Adipocyte (in vitro differentiated cells): ENCODE data around the gene TAB3.
"Not testable (repeated sequence)": the region's sequence is repeated elsewhere in the genome, so short reads cannot be mapped to it uniquely, and the experiment has no call there.

ENCODE experiments used
- DNase-seq: peaks from one replicate; pipeline ENCODE4 v3.0.0-alpha.2; 2015; ENCODE audit warnings: low read depth
- H3K27me3 ChIP-seq: replicated peaks from 2 replicates; pipeline ENCODE4 v1.7.0; 2013; ENCODE audit warnings: mild to moderate bottlenecking, low read length, moderate library complexity; ENCODE audit not compliant: control insufficient read depth, insufficient read depth
- H3K36me3 ChIP-seq: 2 replicates; pipeline ENCODE4 v1.7.0; 2013; ENCODE audit warnings: low read length, mild to moderate bottlenecking, moderate library complexity; ENCODE audit not compliant: control insufficient read depth, insufficient read depth, severe bottlenecking
- H3K4me1 ChIP-seq: 2 replicates; pipeline ENCODE4 v1.7.0; 2013; ENCODE audit warnings: mild to moderate bottlenecking, low read length, moderate library complexity; ENCODE audit not compliant: control insufficient read depth, insufficient read depth
- H3K4me3 ChIP-seq: 2 replicates; pipeline ENCODE4 v1.7.0; 2013; ENCODE audit warnings: mild to moderate bottlenecking, low read length, moderate library complexity
- H3K9ac ChIP-seq: 2 replicates; pipeline ENCODE4 v1.7.0; 2013; ENCODE audit warnings: mild to moderate bottlenecking, low read length, moderate library complexity
- H3K9me3 ChIP-seq: 2 replicates; pipeline ENCODE4 v1.7.0; 2013; ENCODE audit warnings: mild to moderate bottlenecking, low read length, moderate library complexity; ENCODE audit not compliant: control insufficient read depth

TAB3 gene

DNA sequence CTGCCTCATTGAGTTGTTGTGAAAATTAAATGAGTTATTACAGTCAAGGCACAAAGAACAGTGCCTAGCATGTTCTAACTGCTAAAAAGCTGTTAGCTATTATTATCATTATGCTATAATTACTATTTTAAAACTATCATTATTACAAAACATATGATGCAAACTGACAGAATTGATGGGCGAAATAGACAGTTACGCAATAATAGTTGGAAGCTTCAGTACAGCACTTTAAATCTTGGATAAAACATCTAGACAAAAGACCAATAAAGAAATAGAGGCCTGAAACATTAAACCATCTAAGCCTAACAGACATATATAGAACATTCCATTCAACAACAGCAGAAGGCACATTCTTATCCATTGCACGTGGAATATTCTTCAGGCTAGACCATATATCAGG lies 73.0 kb downstream of the TAB3 start:
- no peak for DNase-seq
- Histone ChIP-seq H3K9me3 (no peaks in the 10 kb centered on the region), H3K4me3 (no peak overlapping the region), H3K9ac (no peak overlapping the region), H3K27me3 (peaks cover 14% of the 10 kb centered on the region), H3K4me1 (peaks cover 3% of the 10 kb centered on the region), H3K36me3 (no peaks in the 10 kb centered on the region)

DNA sequence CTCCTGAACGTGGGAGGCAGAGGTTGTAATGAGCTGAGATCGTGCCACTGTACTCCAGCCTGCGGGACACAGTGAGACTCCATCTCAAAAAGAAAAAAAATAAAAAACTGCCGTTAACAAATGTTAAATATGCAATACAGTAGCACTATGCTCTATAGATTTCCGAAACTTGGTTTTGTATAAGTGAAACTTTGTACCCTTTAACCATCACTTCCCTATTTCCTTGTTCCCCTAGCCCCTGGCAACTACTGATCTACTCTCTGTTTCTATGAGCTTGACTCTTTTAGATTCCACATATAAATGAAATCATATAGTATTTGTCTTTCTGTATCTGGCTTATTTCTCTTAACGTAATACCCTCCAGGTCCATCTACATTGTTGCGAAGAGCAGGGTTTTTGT lies 74.1 kb downstream of the TAB3 start:
- Histone ChIP-seq H3K9me3 (no peaks in the 10 kb centered on the region), H3K4me3 (no peak overlapping the region), H3K27me3 (peaks cover 12% of the 10 kb centered on the region), H3K9ac (no peak overlapping the region), H3K36me3 (no peaks in the 10 kb centered on the region), H3K4me1 (peaks cover 3% of the 10 kb centered on the region)
- DNase-seq = no peak

DNA sequence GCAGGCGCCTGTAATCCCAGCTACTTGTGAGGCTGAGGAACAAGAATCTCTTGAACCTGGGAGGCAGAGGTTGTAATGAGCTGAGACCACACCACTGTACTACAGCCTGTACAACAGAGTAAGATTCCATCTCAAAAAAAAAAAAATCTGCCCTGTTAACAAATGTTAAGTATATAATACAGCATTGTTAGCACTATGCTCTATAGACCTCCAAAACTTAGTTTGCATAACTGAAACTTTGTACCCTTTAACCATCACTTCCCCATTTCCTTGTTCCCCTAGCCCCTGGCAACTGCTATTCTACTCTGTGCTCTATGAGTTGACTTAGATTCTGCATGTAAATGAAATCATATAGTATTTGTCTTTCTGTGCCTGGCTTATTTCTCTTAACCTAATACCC lies 76.7 kb downstream of the TAB3 start:
- no peak overlapping the region for H3K4me3 ChIP-seq
- H3K36me3 ChIP-seq = no peaks in the 10 kb centered on the region
- H3K9ac ChIP-seq = no peak overlapping the region
- no peaks in the 10 kb centered on the region for H3K9me3 ChIP-seq
- peaks cover 3% of the 10 kb centered on the region for H3K4me1 ChIP-seq
- peaks cover 24% of the 10 kb centered on the region for H3K27me3 ChIP-seq
- DNase-seq = no peak

DNA sequence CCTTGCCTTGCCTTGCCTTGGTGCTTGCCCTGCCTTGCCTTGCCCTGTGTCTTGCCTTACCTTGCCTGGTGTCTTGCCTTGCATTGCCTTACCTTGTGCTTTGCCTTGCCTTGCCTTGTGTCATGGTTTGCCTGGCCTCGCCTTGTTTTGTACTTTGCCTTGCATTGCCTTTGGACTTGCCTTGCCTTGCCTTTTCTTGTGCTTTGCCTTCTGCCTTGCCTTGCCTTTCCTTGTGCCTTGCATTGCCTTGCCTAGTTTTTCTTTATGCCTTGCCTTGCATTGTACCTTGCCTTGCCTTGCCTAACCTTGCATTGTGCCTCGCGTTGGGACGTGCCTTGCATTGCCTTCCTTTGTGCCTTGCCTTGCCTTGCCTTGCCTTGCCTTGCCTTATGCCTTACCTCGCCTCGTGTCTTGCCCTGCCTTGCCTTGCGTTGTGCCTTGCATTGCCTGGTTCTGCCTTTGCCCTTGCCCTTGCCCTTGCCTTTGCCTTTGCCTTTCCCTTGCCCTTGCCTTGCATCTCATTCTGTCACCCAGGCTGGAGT lies 82.8 kb downstream of the TAB3 start:
- Histone ChIP-seq H3K27me3 (peaks cover 14% of the 10 kb centered on the region), H3K9ac (no peak overlapping the region), H3K4me3 (no peak overlapping the region), H3K4me1 (no peaks in the 10 kb centered on the region), H3K36me3 (no peaks in the 10 kb centered on the region), H3K9me3 (peaks cover 10% of the 10 kb centered on the region)
- no peak for DNase-seq

DNA sequence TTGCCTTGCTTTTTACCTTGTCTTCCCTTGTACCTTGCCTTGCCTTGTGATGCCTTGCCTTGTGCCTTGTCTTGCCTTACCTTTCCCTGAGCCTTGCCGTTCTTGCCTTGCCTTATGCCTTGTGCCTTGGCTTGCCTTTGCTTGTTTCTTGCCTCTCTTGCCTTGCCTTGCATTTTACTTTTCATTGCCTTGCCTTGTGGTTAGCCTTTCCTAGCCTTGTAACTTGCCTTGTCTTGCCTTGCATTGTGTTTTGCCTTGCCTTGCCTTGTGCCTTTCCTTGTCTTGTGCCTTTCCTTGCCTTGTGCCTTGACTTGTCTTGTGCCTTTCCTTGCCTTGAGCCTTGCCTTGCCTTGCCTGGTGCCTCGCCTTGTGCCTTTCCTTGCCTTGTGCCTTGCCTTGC lies 84.6 kb downstream of the TAB3 start:
- peaks cover 16% of the 10 kb centered on the region for H3K9me3 ChIP-seq
- no peaks in the 10 kb centered on the region for H3K4me1 ChIP-seq
- no peak overlapping the region for H3K9ac ChIP-seq
- no peak overlapping the region for H3K4me3 ChIP-seq
- H3K27me3 ChIP-seq = peaks cover 13% of the 10 kb centered on the region
- H3K36me3 ChIP-seq = no peaks in the 10 kb centered on the region
- DNase-seq = no peak

DNA sequence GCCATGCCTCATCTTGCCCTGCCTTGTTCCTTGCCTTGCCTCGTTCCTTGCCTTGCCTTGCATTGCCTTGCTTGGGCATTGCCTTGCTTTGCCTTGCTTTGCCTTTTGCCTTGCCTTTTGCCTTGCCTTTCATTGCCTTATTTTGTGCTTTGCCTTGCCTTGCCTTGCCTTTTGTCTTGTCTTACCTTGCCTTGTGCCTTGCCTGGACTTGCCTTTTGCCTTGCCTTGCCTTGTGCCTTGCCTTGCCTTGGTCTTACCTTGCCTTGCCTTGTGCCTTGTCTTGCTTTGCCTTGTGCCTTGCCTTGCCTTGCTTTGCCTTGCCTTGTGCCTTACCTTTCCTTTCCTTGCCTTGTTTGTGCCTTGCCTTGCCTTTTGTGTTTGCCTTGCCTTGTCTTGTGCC lies 88.2 kb downstream of the TAB3 start:
- no peak overlapping the region for H3K9ac ChIP-seq
- DNase-seq = no peak
- no peaks in the 10 kb centered on the region for H3K27me3 ChIP-seq
- no peaks in the 10 kb centered on the region for H3K36me3 ChIP-seq
- H3K4me1 ChIP-seq = no peaks in the 10 kb centered on the region
- peaks cover 26% of the 10 kb centered on the region for H3K9me3 ChIP-seq
- no peak overlapping the region for H3K4me3 ChIP-seq

DNA sequence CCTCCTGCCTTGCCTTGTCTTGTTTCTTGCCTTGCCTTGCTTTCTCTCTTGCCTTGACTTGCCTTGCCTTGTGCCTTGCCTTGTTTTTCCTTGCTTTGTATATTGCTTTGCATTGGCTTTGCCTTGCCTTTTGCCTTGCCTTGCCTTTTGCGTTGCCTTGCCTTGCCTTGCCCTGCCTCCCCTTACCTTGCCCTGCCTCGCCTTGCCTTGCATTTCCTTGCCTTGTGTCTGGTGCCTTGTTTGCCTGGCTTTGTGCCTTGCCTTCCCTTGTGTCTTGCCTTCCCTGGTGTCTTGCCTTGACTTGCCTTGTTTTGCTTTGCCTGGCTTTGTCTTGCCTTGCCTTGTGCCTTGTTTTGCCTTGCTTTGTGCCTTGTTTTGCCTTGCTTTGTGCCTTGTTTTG lies 89.7 kb downstream of the TAB3 start:
- Histone ChIP-seq H3K4me3 (no peak overlapping the region), H3K36me3 (no peaks in the 10 kb centered on the region), H3K4me1 (no peaks in the 10 kb centered on the region), H3K9ac (no peak overlapping the region), H3K9me3 (peaks cover 26% of the 10 kb centered on the region), H3K27me3 (no peaks in the 10 kb centered on the region)
- DNase-seq = no peak

DNA sequence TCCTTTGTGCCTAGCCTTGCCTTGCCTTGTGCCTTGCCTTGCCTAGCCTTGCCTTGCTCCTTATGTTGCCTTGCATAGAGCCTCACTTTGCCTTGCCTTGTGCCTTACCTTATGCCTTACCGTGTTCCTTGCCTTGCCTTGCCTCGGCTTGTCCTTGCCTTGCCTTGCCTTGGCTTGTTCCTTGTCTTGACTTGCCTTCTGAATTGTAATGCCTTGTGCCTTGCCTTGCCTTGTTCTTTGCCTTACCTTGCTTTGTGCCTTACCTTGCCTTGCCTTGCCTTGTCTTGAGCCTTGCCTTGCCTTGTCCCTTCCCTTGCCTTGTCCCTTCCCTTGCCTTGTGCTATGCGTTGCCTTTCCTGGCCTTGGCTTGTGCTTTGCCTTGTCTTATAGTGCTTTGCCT lies 90.2 kb downstream of the TAB3 start:
- H3K9me3 ChIP-seq = peaks cover 25% of the 10 kb centered on the region
- H3K9ac ChIP-seq = no peak overlapping the region
- H3K27me3 ChIP-seq = no peaks in the 10 kb centered on the region
- no peak overlapping the region for H3K4me3 ChIP-seq
- H3K4me1 ChIP-seq = no peaks in the 10 kb centered on the region
- DNase-seq = no peak
- no peaks in the 10 kb centered on the region for H3K36me3 ChIP-seq

DNA sequence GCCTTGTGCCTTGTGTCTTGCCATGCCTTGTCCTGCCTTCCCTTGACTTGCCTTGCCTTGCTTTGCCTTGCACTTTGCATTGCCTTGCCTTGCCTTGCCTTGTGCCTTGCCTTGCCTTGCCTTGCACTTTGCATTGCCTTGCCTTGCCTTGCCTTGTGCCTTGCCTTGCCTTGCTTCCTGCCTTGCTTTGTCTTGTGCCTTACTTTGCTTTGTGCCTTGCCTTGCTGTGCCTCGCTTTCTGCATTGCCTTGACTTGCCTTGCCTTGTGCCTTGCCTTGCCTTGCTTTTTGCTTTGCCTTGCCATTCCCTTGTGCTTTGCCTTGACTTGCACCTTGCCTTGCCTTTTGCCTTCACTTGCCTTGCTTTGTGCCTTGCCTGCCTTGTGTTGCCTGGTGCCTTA lies 91.8 kb downstream of the TAB3 start:
- not testable (repeated sequence) for H3K4me1 ChIP-seq, DNase-seq, H3K9ac ChIP-seq, H3K4me3 ChIP-seq, H3K36me3 ChIP-seq, H3K27me3 ChIP-seq
- H3K9me3 ChIP-seq = peaks cover 17% of the 10 kb centered on the region

DNA sequence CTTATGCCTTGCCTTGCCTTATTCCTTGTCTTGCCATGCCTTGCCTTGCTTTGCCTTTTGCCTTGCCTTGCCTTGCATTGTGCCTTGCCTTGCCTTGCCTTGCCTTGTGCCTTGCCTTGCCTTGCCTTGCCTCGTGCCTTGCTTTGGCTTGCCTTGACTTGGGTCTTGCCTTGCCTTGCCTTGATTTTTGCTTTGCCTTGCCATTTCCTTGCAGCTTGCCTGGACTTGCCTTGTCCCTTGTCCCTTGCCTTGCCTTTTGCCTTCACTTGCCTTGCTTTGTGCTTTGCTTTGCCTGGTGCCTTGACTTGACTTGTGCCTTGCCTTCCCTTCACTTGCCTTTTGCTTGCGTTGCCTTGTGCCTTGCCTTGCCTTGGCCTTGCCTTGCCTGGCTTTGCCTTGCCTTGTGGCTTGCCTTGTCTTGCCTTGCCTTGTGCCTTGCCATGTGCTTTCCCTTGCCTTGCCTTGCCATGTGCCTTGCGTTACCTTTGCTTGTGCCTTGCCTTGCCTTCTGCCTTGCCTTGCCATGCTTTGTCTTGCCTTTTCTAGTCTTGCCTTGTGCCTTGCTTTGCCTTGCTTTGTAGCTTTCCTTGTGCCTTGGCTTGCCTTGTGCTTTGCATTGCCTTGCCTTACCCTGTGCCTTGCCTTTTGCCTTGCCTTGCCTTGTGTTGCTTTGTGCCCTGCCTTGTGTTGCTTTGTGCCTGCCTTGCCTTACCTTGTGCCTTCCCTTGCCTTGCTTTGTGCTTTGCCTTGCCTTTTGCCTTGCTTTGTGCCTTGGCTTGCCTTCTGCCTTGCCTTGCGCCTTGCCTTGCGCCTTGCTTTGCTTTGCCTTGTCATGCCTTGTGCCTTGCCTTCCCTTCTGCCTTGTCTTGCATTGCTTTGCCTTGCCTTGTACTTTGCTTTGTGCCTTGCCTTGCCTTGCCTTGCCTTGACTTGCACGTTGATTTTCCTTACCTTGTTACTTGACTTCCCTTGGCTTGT lies 92.8 kb downstream of the TAB3 start:
- Histone ChIP-seq H3K36me3 (no peaks in the 10 kb centered on the region), H3K9ac (no peak overlapping the region), H3K27me3 (no peaks in the 10 kb centered on the region), H3K9me3 (peaks cover 16% of the 10 kb centered on the region), H3K4me1 (no peaks in the 10 kb centered on the region), H3K4me3 (no peak overlapping the region)
- no peak for DNase-seq

DNA sequence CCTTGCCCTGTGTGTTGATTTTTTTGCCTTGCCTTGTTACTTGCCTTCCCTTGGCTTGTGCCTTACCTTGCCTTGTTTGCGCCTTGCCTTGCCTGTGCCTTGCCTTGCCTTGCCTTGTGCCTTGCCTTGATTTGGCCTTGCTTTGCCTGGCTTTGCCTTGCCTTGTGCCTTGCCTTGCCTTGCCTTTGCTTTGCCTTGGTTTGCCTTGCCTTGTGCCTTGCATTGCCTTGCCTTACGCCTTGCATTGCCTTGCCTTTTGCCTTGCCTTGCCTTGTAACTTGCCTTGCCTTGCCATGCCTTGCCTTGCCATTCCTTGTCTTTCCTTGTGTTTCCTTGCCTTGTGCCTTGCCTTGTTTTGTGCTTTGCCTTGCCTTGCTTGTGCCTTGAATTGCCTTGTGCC lies 94.6 kb downstream of the TAB3 start:
- H3K27me3 ChIP-seq = no peaks in the 10 kb centered on the region
- H3K9me3 ChIP-seq = peaks cover 13% of the 10 kb centered on the region
- H3K9ac ChIP-seq = no peak overlapping the region
- no peaks in the 10 kb centered on the region for H3K4me1 ChIP-seq
- H3K4me3 ChIP-seq = no peak overlapping the region
- H3K36me3 ChIP-seq = no peaks in the 10 kb centered on the region
- DNase-seq = no peak
